HCT116 (cell line): ENCODE results near the gene POT1. TPM values are rescaled to one million over a fixed set of nuclear protein-coding genes. Genes with fewer than 3 reads are reported as not detected.

ENCODE experiments used
- ATF3 ChIP-seq: IDR thresholded peaks from 2 replicates; pipeline ENCODE4 v1.6.1; 2012
- CEBPB ChIP-seq: IDR thresholded peaks from 2 replicates; pipeline ENCODE4 v1.6.1; 2012; ENCODE audit warnings: low read depth
- EZH2phosphoT487 ChIP-seq: fragments of 200-600 bp; IDR thresholded peaks from 2 replicates; pipeline ENCODE4 v1.6.1; 2018; ENCODE audit warnings: antibody characterized with exemption, borderline replicate concordance
- POLR2A ChIP-seq: IDR thresholded peaks from 2 replicates; pipeline ENCODE4 v1.7.0; 2011; ENCODE audit warnings: borderline replicate concordance; ENCODE audit not compliant: insufficient read depth, insufficient read length; ENCODE audit errors: extremely low read depth
- RAD21 ChIP-seq: IDR thresholded peaks from 2 replicates; pipeline ENCODE4 v1.6.1; 2012; ENCODE audit warnings: low read depth, mild to moderate bottlenecking
- REST ChIP-seq: IDR thresholded peaks from 2 replicates; pipeline ENCODE4 v1.6.1; 2012; ENCODE audit warnings: low read depth
- YY1 ChIP-seq: IDR thresholded peaks from 2 replicates; pipeline ENCODE4 v1.6.1; 2011; ENCODE audit warnings: low read length, low read depth, moderate library complexity, mild to moderate bottlenecking; ENCODE audit not compliant: insufficient replicate concordance; ENCODE audit errors: extremely low read depth
- ZNF274 ChIP-seq: fragments of 200-500 bp; sonication (Bioruptor generic); IDR thresholded peaks from 2 replicates; pipeline ENCODE4 v1.6.1; 2014; ENCODE audit warnings: mild to moderate bottlenecking, low read depth, low read length, inconsistent platforms
- total RNA-seq: library from RNA; stranded (reverse); gene quantifications from one replicate; pipeline ENCODE4 v1.2.1, GENCODE V29; 2021; ENCODE audit not compliant: unreplicated experiment

Gene POT1
- total RNA-seq, 1 experiment from 2014 or later, result 19.5 TPM

GRCh38 chr7:124773339-124773738 is 156.3 kb downstream of the POT1 start (continued):
- TF ChIP-seq YY1 (no peak), EZH2phosphoT487 (no peak), REST (no peak), ZNF274 (no peak), CEBPB (no peak), RAD21 (no peak), POLR2A (no peak), ATF3 (no peak)

Other genes with a start within 250 kb of the POT1 start
- 2.2 TPM for gene GPR37, start 164.0 kb downstream of the POT1 start, total RNA-seq